ENCODE results near the gene TJP1. TPM values are rescaled to one million over a fixed set of nuclear protein-coding genes. Genes with fewer than 3 reads are reported as not detected.

TJP1 gene
- polyA plus RNA-seq, 1 experiment = 99.6 TPM

DNA sequence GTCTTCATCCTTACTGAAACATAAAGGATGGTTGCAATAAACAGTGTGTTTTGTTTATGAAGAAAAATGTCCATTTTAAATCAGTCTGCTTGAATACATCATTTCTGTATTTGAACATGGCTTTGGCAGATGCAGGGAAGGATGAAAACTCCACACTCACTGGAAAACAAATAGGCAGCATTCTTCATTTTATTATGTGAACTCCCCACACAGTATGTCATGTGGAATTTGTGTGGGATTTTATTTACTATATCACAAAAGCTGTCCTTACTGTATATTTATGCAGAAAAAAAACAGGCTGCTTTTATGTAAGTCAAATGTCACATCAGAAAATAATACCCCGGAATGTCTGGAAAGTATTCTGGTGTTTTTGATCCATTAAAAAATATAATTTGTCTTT is 44.1 kb upstream of the TJP1 start:
- no peaks in the 10 kb centered on the region for H3K27me3 ChIP-seq (ENCODE audit: control insufficient read depth, insufficient read depth, low read length)
- peaks cover 2% of the 10 kb centered on the region; the same call in 1 of the 2 replicates for H3K9me3 ChIP-seq (ENCODE audit: control insufficient read depth, insufficient read depth, low read length)
- H3K27ac ChIP-seq (ENCODE audit: low read depth, low read length) = no peak overlapping the region
- ChIA-PET POLR2A (no interaction called here), CTCF (interaction anchor here (1.4 to 1.6 kb wide), 2 partner anchors 59 to 60 kb away, joined by 3 to 4 read pairs; no protein-coding TSS in a partner anchor)
- DNase-seq (ENCODE audit: low read depth, low spot score) = no peak
- H3K4me3 ChIP-seq (ENCODE audit: low read depth, low read length) = no peak overlapping the region
- TF ChIP-seq, protein P1, sequence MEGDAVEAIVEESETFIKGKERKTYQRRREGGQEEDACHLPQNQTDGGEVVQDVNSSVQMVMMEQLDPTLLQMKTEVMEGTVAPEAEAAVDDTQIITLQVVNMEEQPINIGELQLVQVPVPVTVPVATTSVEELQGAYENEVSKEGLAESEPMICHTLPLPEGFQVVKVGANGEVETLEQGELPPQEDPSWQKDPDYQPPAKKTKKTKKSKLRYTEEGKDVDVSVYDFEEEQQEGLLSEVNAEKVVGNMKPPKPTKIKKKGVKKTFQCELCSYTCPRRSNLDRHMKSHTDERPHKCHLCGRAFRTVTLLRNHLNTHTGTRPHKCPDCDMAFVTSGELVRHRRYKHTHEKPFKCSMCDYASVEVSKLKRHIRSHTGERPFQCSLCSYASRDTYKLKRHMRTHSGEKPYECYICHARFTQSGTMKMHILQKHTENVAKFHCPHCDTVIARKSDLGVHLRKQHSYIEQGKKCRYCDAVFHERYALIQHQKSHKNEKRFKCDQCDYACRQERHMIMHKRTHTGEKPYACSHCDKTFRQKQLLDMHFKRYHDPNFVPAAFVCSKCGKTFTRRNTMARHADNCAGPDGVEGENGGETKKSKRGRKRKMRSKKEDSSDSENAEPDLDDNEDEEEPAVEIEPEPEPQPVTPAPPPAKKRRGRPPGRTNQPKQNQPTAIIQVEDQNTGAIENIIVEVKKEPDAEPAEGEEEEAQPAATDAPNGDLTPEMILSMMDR (IDR thresholded peaks at IDR 0.05; ENCODE audit: low read depth, low read length) = no peak

DNA sequence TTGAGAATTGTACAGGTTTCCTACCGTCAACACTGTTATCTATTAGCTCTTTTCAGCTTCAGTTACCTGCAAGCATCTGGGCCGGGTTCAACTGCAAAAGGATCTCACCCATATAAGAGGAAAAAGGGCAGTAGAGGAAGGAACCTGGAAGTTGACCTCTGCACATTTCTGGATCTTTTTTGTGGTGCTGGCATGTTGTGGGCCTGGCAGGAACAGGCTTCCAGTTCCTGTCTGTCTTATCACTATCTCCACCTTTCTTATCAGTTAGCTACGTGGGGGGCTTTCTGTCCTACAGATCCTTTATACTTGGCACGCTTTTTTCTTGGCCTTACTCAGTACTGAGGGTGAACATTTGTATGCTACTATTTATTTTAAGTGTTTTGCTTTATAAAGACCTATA is 42.2 kb upstream of the TJP1 start:
- no peak for DNase-seq (ENCODE audit: low read depth, low spot score)
- no peak overlapping the region for H3K4me3 ChIP-seq (ENCODE audit: low read depth, low read length)
- H3K9me3 ChIP-seq (ENCODE audit: control insufficient read depth, insufficient read depth, low read length) = no peaks in the 10 kb centered on the region
- CTCF ChIA-PET = interaction anchor here (0.6 to 1.6 kb wide), 2 partner anchors 61 to 1351 kb away, joined by 3 read pairs; no protein-coding TSS in a partner anchor
- TF ChIP-seq, protein P1 (IDR thresholded peaks at IDR 0.05; ENCODE audit: low read depth, low read length) = no peak
- no peaks in the 10 kb centered on the region for H3K27me3 ChIP-seq (ENCODE audit: control insufficient read depth, insufficient read depth, low read length)
- POLR2A ChIA-PET = interaction anchor here (0.6 kb wide), 1 partner anchor 129 kb away, joined by 3 read pairs; no protein-coding TSS in a partner anchor
- no peak overlapping the region for H3K27ac ChIP-seq (ENCODE audit: low read depth, low read length)

DNA sequence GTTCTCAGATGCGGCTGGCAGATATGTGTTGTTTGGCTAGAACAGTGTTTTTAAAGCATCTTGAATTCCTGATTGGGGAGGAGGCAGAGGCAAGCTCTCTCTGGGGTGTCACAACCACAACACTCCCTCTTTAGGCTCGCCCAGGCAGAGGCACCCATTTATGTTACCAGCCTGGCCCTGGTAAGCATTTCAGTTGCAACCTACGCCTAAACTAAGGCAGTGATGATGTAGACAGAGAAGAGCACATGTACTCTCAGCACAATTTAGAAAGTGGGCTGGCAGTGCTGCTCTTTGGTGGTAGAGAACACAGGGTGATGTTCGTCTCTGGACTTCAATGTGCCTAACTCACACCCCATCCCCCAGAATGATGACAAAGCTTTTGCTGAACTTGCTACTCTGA is 41.2 kb upstream of the TJP1 start:
- Histone ChIP-seq H3K9me3 (ENCODE audit: control insufficient read depth, insufficient read depth, low read length) (no peaks in the 10 kb centered on the region), H3K4me3 (ENCODE audit: low read depth, low read length) (no peak overlapping the region), H3K27me3 (ENCODE audit: control insufficient read depth, insufficient read depth, low read length) (no peaks in the 10 kb centered on the region), H3K27ac (ENCODE audit: low read depth, low read length) (no peak overlapping the region)
- TF ChIP-seq, protein P1 (IDR thresholded peaks at IDR 0.05; ENCODE audit: low read depth, low read length) = no peak
- DNase-seq (ENCODE audit: low read depth, low spot score) = no peak
- ChIA-PET CTCF (interaction anchor here (0.6 kb wide), 1 partner anchor 62 kb away, joined by 3 read pairs; no protein-coding TSS in a partner anchor), POLR2A (no interaction called here)

DNA sequence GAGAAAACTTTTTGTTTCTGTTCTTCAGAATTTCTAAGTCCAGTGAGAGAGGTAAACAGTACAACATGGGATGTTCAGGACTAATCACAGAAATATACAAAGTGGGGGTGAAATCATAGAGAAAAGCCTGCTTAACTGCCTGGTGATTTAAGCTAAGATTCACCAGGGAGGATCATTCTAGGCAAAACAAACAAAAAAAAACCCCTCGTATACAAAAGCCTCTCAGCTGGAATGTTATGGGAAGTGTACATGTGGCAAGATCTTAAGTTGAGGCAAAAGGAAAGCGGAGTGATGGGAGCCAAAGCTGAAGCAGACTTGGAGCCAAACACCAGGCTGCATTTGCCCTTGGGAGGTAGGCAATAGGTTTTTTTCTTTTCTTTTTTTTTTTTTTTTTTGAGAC is 40.0 kb upstream of the TJP1 start:
- POLR2A ChIA-PET = interaction anchor here (0.6 kb wide), 1 partner anchor 27 kb away, joined by 3 read pairs; no protein-coding TSS in a partner anchor

DNA sequence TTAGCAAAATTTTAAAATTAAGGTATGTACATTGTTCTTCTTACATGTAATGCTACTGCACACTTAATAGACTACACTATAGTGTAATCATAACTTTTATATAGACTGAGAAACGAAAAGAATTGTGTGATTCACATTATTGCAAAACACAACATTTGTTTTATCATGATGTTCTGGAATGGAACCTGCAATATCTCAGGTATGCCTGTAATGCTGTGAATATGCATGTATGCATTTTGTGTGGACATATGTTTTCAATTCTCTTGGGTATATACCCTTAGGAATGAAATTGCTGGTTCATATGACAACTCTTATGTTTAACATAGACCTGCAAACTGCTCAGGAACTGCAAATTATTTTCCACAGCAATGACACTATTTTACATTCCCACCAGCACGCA is 38.6 kb upstream of the TJP1 start:
- ChIA-PET POLR2A (no interaction called here), CTCF (no interaction called here)
- Histone ChIP-seq H3K4me3 (ENCODE audit: low read depth, low read length) (no peak overlapping the region), H3K27ac (ENCODE audit: low read depth, low read length) (no peak overlapping the region), H3K9me3 (ENCODE audit: control insufficient read depth, insufficient read depth, low read length) (no peaks in the 10 kb centered on the region), H3K27me3 (ENCODE audit: control insufficient read depth, insufficient read depth, low read length) (no peaks in the 10 kb centered on the region)
- DNase-seq (ENCODE audit: low read depth, low spot score) = no peak
- TF ChIP-seq, protein P1 (IDR thresholded peaks at IDR 0.05; ENCODE audit: low read depth, low read length) = no peak

More for the DNA sequence above, 40.0 kb upstream of the TJP1 start:
- no peak overlapping the region for H3K4me3 ChIP-seq (ENCODE audit: low read depth, low read length)
- TF ChIP-seq, protein P1 (IDR thresholded peaks at IDR 0.05; ENCODE audit: low read depth, low read length) = no peak
- no peak overlapping the region for H3K27ac ChIP-seq (ENCODE audit: low read depth, low read length)
- no peaks in the 10 kb centered on the region for H3K9me3 ChIP-seq (ENCODE audit: control insufficient read depth, insufficient read depth, low read length)
- no peak for DNase-seq (ENCODE audit: low read depth, low spot score)
- CTCF ChIA-PET = interaction anchor here (0.6 to 1.0 kb wide), 2 partner anchors 99 to 181 kb away, joined by 3 read pairs; no protein-coding TSS in a partner anchor
- no peaks in the 10 kb centered on the region for H3K27me3 ChIP-seq (ENCODE audit: control insufficient read depth, insufficient read depth, low read length)
